ENCODE results near the gene FBXW7. TPM values are rescaled to one million over a fixed set of nuclear protein-coding genes. Genes with fewer than 3 reads are reported as not detected.

Gene FBXW7
- total RNA-seq, 2 experiments from 2014 or later: 128 to 140 TPM

- Mint-ChIP-seq H3K4me3 (no peak overlapping the region), H3K27ac (no peak overlapping the region), H3K27me3 (no peaks in the 10 kb centered on the region), H3K9me3 (no peaks in the 10 kb centered on the region), H3K4me1 (ENCODE audit: low read depth) (peaks cover 39% of the 10 kb centered on the region), H3K36me3 (ENCODE audit: low read depth) (peaks cover 24% of the 10 kb centered on the region)
- ChIA-PET CTCF (no interaction called here), POLR2A (no interaction called here)
- no peak for TF ChIP-seq CTCF (IDR thresholded peaks at IDR 0.05)
- no peak for DNase-seq
- Histone ChIP-seq H3K27me3 (ENCODE audit: control insufficient read depth in 1 of 2, insufficient read depth in 2 of 2, low read length in 2 of 2) (no peaks in the 10 kb centered on the region), H3K4me1 (ENCODE audit: insufficient read depth, low read length) (no peaks in the 10 kb centered on the region), H3K4me3 (ENCODE audit: low read length) (no peak overlapping the region), H3K36me3 (ENCODE audit: insufficient read depth, low read length) (no peaks in the 10 kb centered on the region), H3K27ac (ENCODE audit: low read depth in 1 of 2, low read length in 2 of 2) (no peak overlapping the region), H3K9me3 (ENCODE audit: control insufficient read depth in 1 of 2, insufficient read depth in 1 of 2, low read length in 2 of 2) (no peaks in the 10 kb centered on the region)
- intact Hi-C loops (cut with DNase I, micrococcal nuclease): no loop called here
- no peak for ATAC-seq (ENCODE audit: poor library complexity)
Observed at GRCh38 chr4:152434011-152434410, 101.9 kb downstream of the FBXW7 start.

- H3K4me3 Mint-ChIP-seq: no peak overlapping the region
- CTCF ChIA-PET: no interaction called here
- Histone ChIP-seq H3K4me3 (ENCODE audit: low read length) (no peak overlapping the region), H3K4me1 (ENCODE audit: insufficient read depth, low read length) (no peaks in the 10 kb centered on the region), H3K9me3 (ENCODE audit: control insufficient read depth in 1 of 2, insufficient read depth in 1 of 2, low read length in 2 of 2) (no peaks in the 10 kb centered on the region), H3K36me3 (ENCODE audit: insufficient read depth, low read length) (peaks cover 4% of the 10 kb centered on the region), H3K27ac (ENCODE audit: low read depth in 1 of 2, low read length in 2 of 2) (no peak overlapping the region), H3K27me3 (ENCODE audit: control insufficient read depth in 1 of 2, insufficient read depth in 2 of 2, low read length in 2 of 2) (no peaks in the 10 kb centered on the region)
- POLR2A ChIA-PET: interaction anchor here (1.1 kb wide), 1 partner anchor 9 kb away, joined by 4 read pairs; no protein-coding TSS in a partner anchor
- peaks cover 25% of the 10 kb centered on the region for H3K36me3 Mint-ChIP-seq (ENCODE audit: low read depth)
- H3K9me3 Mint-ChIP-seq: no peaks in the 10 kb centered on the region
- H3K4me1 Mint-ChIP-seq (ENCODE audit: low read depth): peaks cover 35% of the 10 kb centered on the region
- DNase-seq (no peak), ATAC-seq (ENCODE audit: poor library complexity) (no peak)
- no peak for TF ChIP-seq CTCF (IDR thresholded peaks at IDR 0.05)
- intact Hi-C loops (cut with DNase I, micrococcal nuclease): no loop called here
- H3K27me3 Mint-ChIP-seq: no peaks in the 10 kb centered on the region
- no peak overlapping the region for H3K27ac Mint-ChIP-seq
Observed at GRCh38 chr4:152431784-152432183, 104.1 kb downstream of the FBXW7 start.

GRCh38 chr4:152431291-152431690 is 104.6 kb downstream of the FBXW7 start:
- POLR2A ChIA-PET: interaction anchor here (1.1 kb wide), 1 partner anchor 9 kb away, joined by 4 read pairs; no protein-coding TSS in a partner anchor
- H3K27ac Mint-ChIP-seq: no peak overlapping the region

More at GRCh38 chr4:152431291-152431690, 104.6 kb downstream of the FBXW7 start:
- Mint-ChIP-seq H3K4me3 (no peak overlapping the region), H3K4me1 (ENCODE audit: low read depth) (peaks cover 31% of the 10 kb centered on the region), H3K36me3 (ENCODE audit: low read depth) (peaks cover 25% of the 10 kb centered on the region), H3K9me3 (no peaks in the 10 kb centered on the region), H3K27me3 (no peaks in the 10 kb centered on the region)
- ATAC-seq (ENCODE audit: poor library complexity) (no peak), DNase-seq (no peak)
- no peak overlapping the region for H3K4me3 ChIP-seq (ENCODE audit: low read length)
- intact Hi-C loops (cut with DNase I, micrococcal nuclease): no loop called here
- CTCF ChIA-PET: no interaction called here
- no peak overlapping the region for H3K27ac ChIP-seq (ENCODE audit: low read depth in 1 of 2, low read length in 2 of 2)
- peaks cover 4% of the 10 kb centered on the region for H3K36me3 ChIP-seq (ENCODE audit: insufficient read depth, low read length)
- TF ChIP-seq CTCF (IDR thresholded peaks at IDR 0.05): no peak
- H3K4me1 ChIP-seq (ENCODE audit: insufficient read depth, low read length): no peaks in the 10 kb centered on the region
- H3K27me3 ChIP-seq (ENCODE audit: control insufficient read depth in 1 of 2, insufficient read depth in 2 of 2, low read length in 2 of 2): no peaks in the 10 kb centered on the region
- no peaks in the 10 kb centered on the region for H3K9me3 ChIP-seq (ENCODE audit: control insufficient read depth in 1 of 2, insufficient read depth in 1 of 2, low read length in 2 of 2)

All from CD4-positive, alpha-beta T cell (primary cell).